Lung (tissue), 12 donors: ENCODE results near the gene MYL10. TPM values are rescaled to one million over a fixed set of nuclear protein-coding genes. Genes with fewer than 3 reads are reported as not detected.

Experiments
- ATAC-seq: fragments of 200-7000 bp; cut with Tn5 transposase; one replicate; pipeline ENCODE4 v1.9.1; 2020; ENCODE audit warnings: moderate number of reproducible peaks; ENCODE audit not compliant: insufficient read depth, low FRiP score
- DNase-seq, 3 donors: peaks; one replicate each; pipeline ENCODE4 v3.0.0-alpha.2; 2013 to 2017
- H3K27ac ChIP-seq, 2 donors: one replicate each; pipeline ENCODE4 v1.5.1; 2013; ENCODE audit warnings: mild to moderate bottlenecking in 2 of 2, moderate library complexity in 2 of 2, control low read depth in 1 of 2, inconsistent platforms in 1 of 2, low read depth in 1 of 2, low read length in 1 of 2
- H3K27me3 ChIP-seq, 3 donors: one replicate each; pipeline ENCODE4 v1.5.1; 2013; ENCODE audit warnings: low read length in 2 of 3; ENCODE audit not compliant: control insufficient read depth in 3 of 3, insufficient read depth in 3 of 3
- H3K36me3 ChIP-seq, 4 donors: one replicate each; pipeline ENCODE4 v1.5.1; 2013; ENCODE audit warnings: low read length in 4 of 4, mild to moderate bottlenecking in 1 of 4, moderate library complexity in 1 of 4; ENCODE audit not compliant: control insufficient read depth in 4 of 4, insufficient read depth in 4 of 4
- H3K4me1 ChIP-seq, 5 donors: one replicate each; pipeline ENCODE4 v1.5.1; 2013; ENCODE audit warnings: low read length in 5 of 5, mild to moderate bottlenecking in 2 of 5, moderate library complexity in 1 of 5; ENCODE audit not compliant: control insufficient read depth in 5 of 5, insufficient read depth in 5 of 5
- H3K4me3 ChIP-seq: one replicate; pipeline ENCODE4 v1.5.1; 2013; ENCODE audit warnings: mild to moderate bottlenecking, control low read depth, moderate library complexity
- H3K9ac ChIP-seq, 2 donors: one replicate each; pipeline ENCODE4 v1.5.1; 2013; ENCODE audit warnings: low read length in 2 of 2, control low read depth in 1 of 2; ENCODE audit not compliant: insufficient read depth in 1 of 2
- H3K9me3 ChIP-seq, 4 donors: one replicate each; pipeline ENCODE4 v1.5.1; 2013; ENCODE audit warnings: low read length in 3 of 4, mild to moderate bottlenecking in 1 of 4, moderate library complexity in 1 of 4; ENCODE audit not compliant: control insufficient read depth in 4 of 4, insufficient read depth in 3 of 4
- WGBS, 2 donors: extraction: QIAGEN DNeasy Blood & Tissue Kit; methylation state at CpG; one replicate each; pipeline ENCODE4 v1.1.7; 2013; 5-methylcytosine and 5-hydroxymethylcytosine counted together
- polyA plus RNA-seq, 2 donors: library from polyadenylated mRNA; stranded (reverse); fragments of 200-250 nt; gene quantifications; one replicate each; pipeline ENCODE4 v1.2.1, GENCODE V29; 2013
- total RNA-seq, 2 donors: library from RNA; depleted of rRNA in 1 of 2; stranded (reverse); fragments of >200 nt in 1 of 2; gene quantifications; one replicate each; pipeline ENCODE4 v1.2.1, GENCODE V29; 2014 to 2021
- TF ChIP-seq, protein P1 (sequence below): IDR thresholded peaks from 2 replicates; pipeline ENCODE4 v1.5.1; 2012; ENCODE audit warnings: mild to moderate bottlenecking; ENCODE audit errors: control extremely low read depth, extremely low read depth
- donor health status: control.
- donor health status: control.
- donor health status: Bipolar disorder and iron deficiency.
- donor health status: healthy.
- donor health status: DM: yes; HTN: yes; CAD: no.

The MYL10 gene
- total and polyA plus RNA-seq, 4 donors = not detected

- peaks cover 0 to 18% (median 0%) of the 10 kb centered on the region in 5 donors for H3K4me1 ChIP-seq
- H3K27ac ChIP-seq = no peak overlapping the region
- H3K9me3 ChIP-seq = peaks cover 0 to 5% (median 0%) of the 10 kb centered on the region in 4 donors
- DNase-seq = no peak
- H3K27me3 ChIP-seq = peaks cover 0 to 3% (median 0%) of the 10 kb centered on the region in 3 donors
- no peak overlapping the region for H3K4me3 ChIP-seq
- no peak overlapping the region for H3K9ac ChIP-seq
- H3K36me3 ChIP-seq = no peaks in the 10 kb centered on the region
- WGBS, 2 donors = 75 to 87% methylated on average over 6 of the region's 6 CpGs
- TF ChIP-seq, protein P1, sequence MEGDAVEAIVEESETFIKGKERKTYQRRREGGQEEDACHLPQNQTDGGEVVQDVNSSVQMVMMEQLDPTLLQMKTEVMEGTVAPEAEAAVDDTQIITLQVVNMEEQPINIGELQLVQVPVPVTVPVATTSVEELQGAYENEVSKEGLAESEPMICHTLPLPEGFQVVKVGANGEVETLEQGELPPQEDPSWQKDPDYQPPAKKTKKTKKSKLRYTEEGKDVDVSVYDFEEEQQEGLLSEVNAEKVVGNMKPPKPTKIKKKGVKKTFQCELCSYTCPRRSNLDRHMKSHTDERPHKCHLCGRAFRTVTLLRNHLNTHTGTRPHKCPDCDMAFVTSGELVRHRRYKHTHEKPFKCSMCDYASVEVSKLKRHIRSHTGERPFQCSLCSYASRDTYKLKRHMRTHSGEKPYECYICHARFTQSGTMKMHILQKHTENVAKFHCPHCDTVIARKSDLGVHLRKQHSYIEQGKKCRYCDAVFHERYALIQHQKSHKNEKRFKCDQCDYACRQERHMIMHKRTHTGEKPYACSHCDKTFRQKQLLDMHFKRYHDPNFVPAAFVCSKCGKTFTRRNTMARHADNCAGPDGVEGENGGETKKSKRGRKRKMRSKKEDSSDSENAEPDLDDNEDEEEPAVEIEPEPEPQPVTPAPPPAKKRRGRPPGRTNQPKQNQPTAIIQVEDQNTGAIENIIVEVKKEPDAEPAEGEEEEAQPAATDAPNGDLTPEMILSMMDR = no peak
- ATAC-seq = no peak
Measured at GRCh38 chr7:101628522-101628921, 574 bp downstream of the MYL10 start.

DNA sequence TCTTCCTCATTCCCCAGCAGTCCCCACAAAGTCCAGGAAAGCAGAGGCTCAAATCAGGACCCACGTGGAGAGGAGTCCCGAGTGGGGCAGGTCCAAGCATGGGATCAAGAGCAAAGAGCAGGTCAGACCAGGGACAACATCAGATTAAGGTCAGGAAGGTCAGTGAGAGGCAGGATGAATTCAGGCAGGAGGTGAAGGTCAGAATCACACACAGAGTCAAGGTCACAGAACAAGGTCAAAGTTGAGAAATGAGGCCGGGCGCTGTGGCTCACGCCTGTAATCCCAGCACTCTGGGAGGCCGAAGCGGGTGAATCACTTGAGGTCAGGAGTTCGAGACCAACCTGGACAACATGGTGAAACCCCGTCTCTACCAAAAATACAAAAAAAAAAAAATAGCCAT, 2.3 kb downstream of the MYL10 start:
- 82 to 86% methylated on average over 9 of the region's 9 CpGs for WGBS, 2 donors
- H3K36me3 ChIP-seq = no peaks in the 10 kb centered on the region
- no peaks in the 10 kb centered on the region for H3K9me3 ChIP-seq
- H3K27me3 ChIP-seq = peaks cover 0 to 3% (median 0%) of the 10 kb centered on the region in 3 donors
- DNase-seq (no peak), ATAC-seq (no peak)
- peaks cover 0 to 18% (median 0%) of the 10 kb centered on the region in 5 donors for H3K4me1 ChIP-seq
- no peak overlapping the region for H3K27ac ChIP-seq
- no peak overlapping the region for H3K4me3 ChIP-seq
- TF ChIP-seq, protein P1 = no peak
- no peak overlapping the region for H3K9ac ChIP-seq

GRCh38 chr7:101626069-101626671, 2.9 kb downstream of the MYL10 start:
- H3K27me3 ChIP-seq = peaks cover 0 to 3% (median 0%) of the 10 kb centered on the region in 3 donors
- TF ChIP-seq, protein P1 = no peak
- H3K27ac ChIP-seq = no peak overlapping the region
- WGBS, 2 donors = 75 to 79% methylated on average over 15 of the region's 15 CpGs
- H3K36me3 ChIP-seq = no peaks in the 10 kb centered on the region
- H3K4me3 ChIP-seq = no peak overlapping the region
- ATAC-seq (no peak), DNase-seq (no peak)
- H3K4me1 ChIP-seq = peaks cover 0 to 12% (median 0%) of the 10 kb centered on the region in 5 donors
- H3K9ac ChIP-seq = no peak overlapping the region
- H3K9me3 ChIP-seq = no peaks in the 10 kb centered on the region
